Measurements from ENCODE around the gene PPP3CB. TPM values are rescaled to one million over a fixed set of nuclear protein-coding genes. Genes with fewer than 3 reads are reported as not detected.

Gene PPP3CB
- total and polyA plus RNA-seq, 7 experiments from 2014 or later: 6.2 to 44.5 (median 34.9) TPM

- Mint-ChIP-seq H3K27me3 (no peaks in the 10 kb centered on the region), H3K4me1 (no peaks in the 10 kb centered on the region), H3K4me3 (no peak overlapping the region), H3K27ac (no peak overlapping the region), H3K36me3 (peaks cover 0 to 14% (median 7%) of the 10 kb centered on the region in 5 donors), H3K9me3 (no peaks in the 10 kb centered on the region)
- no peaks in the 10 kb centered on the region for H3K27me3 ChIP-seq (ENCODE audit: control insufficient read depth in 2 of 2, insufficient read depth in 2 of 2, low read length in 2 of 2)
- no peaks in the 10 kb centered on the region for H3K36me3 ChIP-seq (ENCODE audit: control insufficient read depth in 2 of 3, insufficient read depth in 3 of 3, low read length in 3 of 3)
- ATAC-seq (no peak), DNase-seq (no peak)
- no peak overlapping the region for H3K4me3 ChIP-seq (ENCODE audit: low read length)
- no peak overlapping the region for H3K27ac ChIP-seq (ENCODE audit: low read depth, low read length)
- POLR2A ChIA-PET: no interaction called here
- intact Hi-C loops (cut with micrococcal nuclease): loop anchor here in 1 of 2 donors (10.0 kb wide), 1 partner anchor 353 kb away; the partner anchor contains the start of gene CAMK2G
- no peaks in the 10 kb centered on the region for H3K9me3 ChIP-seq (ENCODE audit: control insufficient read depth in 2 of 3, low read length in 3 of 3)
- CTCF ChIA-PET: interaction anchor here (1.2 kb wide), 1 partner anchor 122 kb away, joined by 4 read pairs; no protein-coding TSS in a partner anchor
- no peaks in the 10 kb centered on the region for H3K4me1 ChIP-seq (ENCODE audit: control insufficient read depth in 2 of 2, insufficient read depth in 2 of 2, low read length in 2 of 2)
Measured at GRCh38 chr10:73522263-73522662, 26.4 kb upstream of the PPP3CB start.

DNA sequence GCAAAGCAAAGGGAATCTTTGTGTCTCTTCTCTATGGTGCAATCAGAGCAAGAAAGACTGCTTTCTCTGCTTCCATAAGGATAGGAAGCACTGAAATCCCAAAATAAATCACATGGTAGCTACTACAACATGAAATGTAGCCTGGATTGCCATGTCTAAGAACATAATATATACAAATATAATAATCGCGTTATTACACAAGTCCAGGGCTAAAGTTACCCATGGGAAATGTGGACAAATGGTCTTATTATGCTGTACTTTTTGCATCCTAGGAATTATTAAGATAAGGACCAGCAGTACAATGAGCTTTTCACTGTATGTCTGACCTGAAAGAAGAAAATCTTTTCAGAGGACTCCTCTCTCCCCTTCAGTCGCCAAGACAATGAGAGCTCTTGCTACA lies 23.5 kb upstream of the PPP3CB start:
- Histone ChIP-seq H3K4me3 (ENCODE audit: low read length) (no peak overlapping the region), H3K4me1 (ENCODE audit: control insufficient read depth in 2 of 2, insufficient read depth in 2 of 2, low read length in 2 of 2) (no peaks in the 10 kb centered on the region), H3K27me3 (ENCODE audit: control insufficient read depth in 2 of 2, insufficient read depth in 2 of 2, low read length in 2 of 2) (no peaks in the 10 kb centered on the region), H3K9me3 (ENCODE audit: control insufficient read depth in 2 of 3, low read length in 3 of 3) (no peaks in the 10 kb centered on the region), H3K27ac (ENCODE audit: low read depth, low read length) (no peak overlapping the region), H3K36me3 (ENCODE audit: control insufficient read depth in 2 of 3, insufficient read depth in 3 of 3, low read length in 3 of 3) (no peaks in the 10 kb centered on the region)
- no peaks in the 10 kb centered on the region for H3K27me3 Mint-ChIP-seq
- no peak overlapping the region for H3K27ac Mint-ChIP-seq
- POLR2A ChIA-PET: interaction anchor here (0.7 kb wide), 1 partner anchor 774 kb away, joined by 3 read pairs; no protein-coding TSS in a partner anchor
- H3K36me3 Mint-ChIP-seq: peaks cover 0 to 7% (median 0%) of the 10 kb centered on the region in 5 donors
- ATAC-seq (no peak), DNase-seq (no peak)
- CTCF ChIA-PET: interaction anchor here (0.6 to 1.6 kb wide), 2 partner anchors 125 to 989 kb away, joined by 6 to 7 read pairs; no protein-coding TSS in a partner anchor
- H3K9me3 Mint-ChIP-seq: no peaks in the 10 kb centered on the region
- H3K4me3 Mint-ChIP-seq: no peak overlapping the region
- H3K4me1 Mint-ChIP-seq: no peaks in the 10 kb centered on the region
- intact Hi-C loops (cut with micrococcal nuclease): no loop called here

GRCh38 chr10:73517166-73517888 lies 21.5 kb upstream of the PPP3CB start:
- DNase-seq (no peak), ATAC-seq (no peak)
- no peaks in the 10 kb centered on the region for H3K36me3 ChIP-seq (ENCODE audit: control insufficient read depth in 2 of 3, insufficient read depth in 3 of 3, low read length in 3 of 3)
- peak overlapping the region in 2 of 9 donors; percentile 38 to 55 for H3K27ac Mint-ChIP-seq
- no peaks in the 10 kb centered on the region for H3K4me1 ChIP-seq (ENCODE audit: control insufficient read depth in 2 of 2, insufficient read depth in 2 of 2, low read length in 2 of 2)
- no peak overlapping the region for H3K4me3 Mint-ChIP-seq
- no peaks in the 10 kb centered on the region for H3K27me3 ChIP-seq (ENCODE audit: control insufficient read depth in 2 of 2, insufficient read depth in 2 of 2, low read length in 2 of 2)
- no peak overlapping the region for H3K27ac ChIP-seq (ENCODE audit: low read depth, low read length)
- no peaks in the 10 kb centered on the region for H3K4me1 Mint-ChIP-seq
- intact Hi-C loops (cut with micrococcal nuclease): loop anchor here in 1 of 2 donors (1.0 kb wide), 1 partner anchor 21 kb away; the partner anchor contains the start of gene PPP3CB
- H3K4me3 ChIP-seq (ENCODE audit: low read length): no peak overlapping the region
- no peaks in the 10 kb centered on the region for H3K27me3 Mint-ChIP-seq
- ChIA-PET POLR2A (no interaction called here), CTCF (interaction anchor here (0.7 to 0.8 kb wide), 2 partner anchors 128 to 169 kb away, joined by 3 to 5 read pairs; no protein-coding TSS in a partner anchor)
- no peaks in the 10 kb centered on the region for H3K9me3 ChIP-seq (ENCODE audit: control insufficient read depth in 2 of 3, low read length in 3 of 3)
- no peaks in the 10 kb centered on the region for H3K9me3 Mint-ChIP-seq
- no peaks in the 10 kb centered on the region for H3K36me3 Mint-ChIP-seq

DNA sequence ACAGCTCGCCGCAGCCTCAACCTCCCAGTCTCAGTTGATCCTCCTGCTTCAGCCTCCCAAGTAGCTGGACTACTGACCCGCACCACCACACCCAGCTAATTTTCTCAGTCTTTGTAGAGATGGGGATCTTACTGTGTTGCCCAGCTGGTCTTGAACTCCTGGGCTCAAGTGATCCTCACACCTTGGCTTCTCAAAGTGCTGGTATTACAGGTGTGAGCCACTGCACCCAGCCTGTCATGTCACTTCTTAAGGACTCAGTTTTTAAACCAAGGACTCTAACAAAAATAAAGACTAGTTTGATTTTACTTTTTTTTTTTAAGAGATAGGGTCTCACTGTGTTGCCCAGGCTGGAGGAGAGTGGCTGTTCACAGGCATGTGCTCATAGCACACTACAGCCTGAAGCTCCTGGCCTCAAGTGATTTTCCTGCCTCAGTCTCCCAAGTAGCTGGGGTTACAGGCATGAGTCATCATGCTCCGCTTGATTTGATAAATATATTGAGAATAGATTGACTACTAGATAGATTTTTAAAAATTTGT lies 16.5 kb upstream of the PPP3CB start:
- Mint-ChIP-seq H3K4me1 (peaks cover 0 to 3% (median 0%) of the 10 kb centered on the region in 7 donors), H3K36me3 (no peaks in the 10 kb centered on the region), H3K27ac (no peak overlapping the region), H3K4me3 (no peak overlapping the region), H3K9me3 (no peaks in the 10 kb centered on the region), H3K27me3 (no peaks in the 10 kb centered on the region)
- DNase-seq (no peak), ATAC-seq (no peak)
- no peaks in the 10 kb centered on the region for H3K9me3 ChIP-seq (ENCODE audit: control insufficient read depth in 2 of 3, low read length in 3 of 3)
- CTCF ChIA-PET: interaction anchor here (0.6 kb wide), 2 partner anchors 41 to 491 kb away, joined by 3 to 4 read pairs; no protein-coding TSS in a partner anchor
- intact Hi-C loops (cut with micrococcal nuclease): no loop called here
- no peak overlapping the region for H3K4me3 ChIP-seq (ENCODE audit: low read length)
- H3K4me1 ChIP-seq (ENCODE audit: control insufficient read depth in 2 of 2, insufficient read depth in 2 of 2, low read length in 2 of 2): no peaks in the 10 kb centered on the region
- H3K27ac ChIP-seq (ENCODE audit: low read depth, low read length): no peak overlapping the region
- H3K27me3 ChIP-seq (ENCODE audit: control insufficient read depth in 2 of 2, insufficient read depth in 2 of 2, low read length in 2 of 2): no peaks in the 10 kb centered on the region
- H3K36me3 ChIP-seq (ENCODE audit: control insufficient read depth in 2 of 3, insufficient read depth in 3 of 3, low read length in 3 of 3): no peaks in the 10 kb centered on the region
- POLR2A ChIA-PET: no interaction called here

DNA sequence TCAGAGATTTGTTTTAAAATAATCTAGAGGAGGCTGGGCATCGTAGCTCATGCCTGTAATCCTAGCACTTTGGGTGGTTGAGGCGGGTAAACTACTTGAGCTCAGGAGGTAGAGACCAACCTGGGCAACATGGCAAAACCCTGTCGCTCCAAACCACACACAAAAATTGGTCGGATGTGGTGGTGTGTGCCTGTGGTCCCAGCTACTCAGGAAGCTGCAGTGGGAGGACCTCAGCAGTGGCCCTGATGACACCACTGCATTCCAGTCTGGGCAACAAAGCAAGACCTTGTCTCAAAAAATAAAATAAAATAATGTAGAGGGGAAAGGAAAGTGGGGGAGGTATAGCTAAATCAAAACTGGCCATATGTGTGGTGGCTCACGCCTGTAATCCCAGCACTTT lies 13.9 kb upstream of the PPP3CB start:
- Mint-ChIP-seq H3K36me3 (peaks cover 5 to 14% (median 12%) of the 10 kb centered on the region in 5 donors), H3K27ac (no peak overlapping the region), H3K9me3 (no peaks in the 10 kb centered on the region), H3K4me3 (no peak overlapping the region), H3K27me3 (no peaks in the 10 kb centered on the region), H3K4me1 (peaks cover 0 to 3% (median 0%) of the 10 kb centered on the region in 7 donors)
- DNase-seq: no peak
- Histone ChIP-seq H3K4me1 (ENCODE audit: control insufficient read depth in 2 of 2, insufficient read depth in 2 of 2, low read length in 2 of 2) (no peaks in the 10 kb centered on the region), H3K4me3 (ENCODE audit: low read length) (no peak overlapping the region), H3K9me3 (ENCODE audit: control insufficient read depth in 2 of 3, low read length in 3 of 3) (no peaks in the 10 kb centered on the region), H3K36me3 (ENCODE audit: control insufficient read depth in 2 of 3, insufficient read depth in 3 of 3, low read length in 3 of 3) (peaks cover 0 to 7% (median 0%) of the 10 kb centered on the region in 3 experiments), H3K27ac (ENCODE audit: low read depth, low read length) (no peak overlapping the region), H3K27me3 (ENCODE audit: control insufficient read depth in 2 of 2, insufficient read depth in 2 of 2, low read length in 2 of 2) (no peaks in the 10 kb centered on the region)
- intact Hi-C loops (cut with micrococcal nuclease): no loop called here
- CTCF ChIA-PET: no interaction called here
- POLR2A ChIA-PET: interaction anchor here (0.7 kb wide), 1 partner anchor 26 kb away, joined by 4 read pairs; no protein-coding TSS in a partner anchor
- ATAC-seq: no peak

DNA sequence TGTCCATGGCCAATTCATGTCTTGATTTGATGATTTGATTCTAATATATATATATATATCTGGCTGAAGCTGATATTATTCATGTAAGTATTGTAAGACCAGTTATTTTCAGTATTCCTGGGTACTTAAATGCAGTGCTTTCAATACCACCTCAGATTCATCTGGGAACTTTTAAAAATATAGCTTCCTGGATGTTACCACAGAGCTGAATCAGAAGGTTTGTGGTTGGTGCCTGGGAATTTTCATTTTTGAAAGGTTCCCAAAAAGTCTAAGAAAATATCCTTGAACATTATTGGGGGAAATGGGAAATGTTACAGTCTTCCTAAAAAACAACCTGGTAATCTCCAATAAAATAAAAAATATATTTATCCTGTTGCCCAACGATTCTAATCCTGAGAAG lies 10.7 kb upstream of the PPP3CB start:
- Histone ChIP-seq H3K27me3 (ENCODE audit: control insufficient read depth in 2 of 2, insufficient read depth in 2 of 2, low read length in 2 of 2) (no peaks in the 10 kb centered on the region), H3K36me3 (ENCODE audit: control insufficient read depth in 2 of 3, insufficient read depth in 3 of 3, low read length in 3 of 3) (peaks cover 0 to 20% (median 0%) of the 10 kb centered on the region in 3 experiments), H3K4me3 (ENCODE audit: low read length) (no peak overlapping the region), H3K9me3 (ENCODE audit: control insufficient read depth in 2 of 3, low read length in 3 of 3) (no peaks in the 10 kb centered on the region), H3K27ac (ENCODE audit: low read depth, low read length) (no peak overlapping the region), H3K4me1 (ENCODE audit: control insufficient read depth in 2 of 2, insufficient read depth in 2 of 2, low read length in 2 of 2) (peaks cover 0 to 3% of the 10 kb centered on the region in 2 donors)
- Mint-ChIP-seq H3K27me3 (no peaks in the 10 kb centered on the region), H3K4me1 (peaks cover 4 to 18% (median 16%) of the 10 kb centered on the region in 7 donors), H3K27ac (peak overlapping the region in 1 of 9 donors; percentile 34), H3K4me3 (no peak overlapping the region), H3K9me3 (no peaks in the 10 kb centered on the region), H3K36me3 (peaks cover 17 to 37% (median 29%) of the 10 kb centered on the region in 5 donors)
- DNase-seq (no peak), ATAC-seq (no peak)
- intact Hi-C loops (cut with micrococcal nuclease): no loop called here
- CTCF ChIA-PET: interaction anchor here (0.9 kb wide), 1 partner anchor 137 kb away, joined by 3 read pairs; no protein-coding TSS in a partner anchor
- POLR2A ChIA-PET: interaction anchor here (0.6 to 2.2 kb wide), 2 partner anchors 9 to 12 kb away, joined by 3 to 5 read pairs; no protein-coding TSS in a partner anchor

Measured in naive thymus-derived CD4-positive, alpha-beta T cell (primary cell).